AG04449 (cell line): ENCODE data around the gene SMAD5.

ENCODE experiments used
- CTCF ChIA-PET: fragments of 350-600 bp; formaldehyde crosslinking; extraction: SDS; loops from one replicate; lab custom pipeline; 2021; ENCODE audit warnings: antibody characterized with exemption; lab: Yijun Ruan, JAX
- POLR2A ChIA-PET: fragments of 400-600, 350-600 bp; formaldehyde crosslinking; extraction: SDS; loops from one replicate; lab custom pipeline; 2020; ENCODE audit warnings: antibody characterized with exemption, inconsistent platforms; lab: Yijun Ruan, JAX
- DNase-seq: peaks from one replicate; pipeline ENCODE4 v3.0.0-alpha.2; 2010; ENCODE audit warnings: low read depth, low spot score
- H3K4me3 ChIP-seq: 2 replicates; pipeline ENCODE4 v1.5.1; 2011; ENCODE audit warnings: low read depth, mild to moderate bottlenecking, control low read depth, low read length
- TF ChIP-seq, protein P1 (sequence below): IDR thresholded peaks from one replicate; pipeline ENCODE4 v1.5.1; 2011; ENCODE audit warnings: mild to moderate bottlenecking, moderate library complexity, low read length, control low read depth, inconsistent platforms; ENCODE audit not compliant: insufficient read depth; ENCODE audit errors: missing control alignments

SMAD5 gene

DNA sequence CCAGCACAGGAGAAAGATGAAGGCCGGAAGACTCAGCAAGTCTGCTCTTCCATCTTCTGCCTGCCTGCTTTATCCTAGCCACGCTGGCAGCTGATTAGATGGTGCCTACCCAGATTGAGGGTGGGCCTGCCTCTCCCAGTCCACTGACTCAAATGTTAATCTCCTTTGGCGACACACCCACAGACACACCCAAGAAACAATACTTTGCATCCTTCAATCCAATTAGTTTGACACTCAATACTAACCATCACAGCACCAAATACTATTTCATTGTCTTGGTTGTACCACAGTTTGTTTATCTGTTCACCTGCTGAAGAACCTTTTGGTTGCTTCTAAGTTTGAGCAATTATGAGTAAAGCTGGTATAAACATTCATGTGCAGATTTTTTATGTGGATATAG lies 36.6 kb downstream of the SMAD5 start:
- no peak for DNase-seq
- TF ChIP-seq, protein P1, sequence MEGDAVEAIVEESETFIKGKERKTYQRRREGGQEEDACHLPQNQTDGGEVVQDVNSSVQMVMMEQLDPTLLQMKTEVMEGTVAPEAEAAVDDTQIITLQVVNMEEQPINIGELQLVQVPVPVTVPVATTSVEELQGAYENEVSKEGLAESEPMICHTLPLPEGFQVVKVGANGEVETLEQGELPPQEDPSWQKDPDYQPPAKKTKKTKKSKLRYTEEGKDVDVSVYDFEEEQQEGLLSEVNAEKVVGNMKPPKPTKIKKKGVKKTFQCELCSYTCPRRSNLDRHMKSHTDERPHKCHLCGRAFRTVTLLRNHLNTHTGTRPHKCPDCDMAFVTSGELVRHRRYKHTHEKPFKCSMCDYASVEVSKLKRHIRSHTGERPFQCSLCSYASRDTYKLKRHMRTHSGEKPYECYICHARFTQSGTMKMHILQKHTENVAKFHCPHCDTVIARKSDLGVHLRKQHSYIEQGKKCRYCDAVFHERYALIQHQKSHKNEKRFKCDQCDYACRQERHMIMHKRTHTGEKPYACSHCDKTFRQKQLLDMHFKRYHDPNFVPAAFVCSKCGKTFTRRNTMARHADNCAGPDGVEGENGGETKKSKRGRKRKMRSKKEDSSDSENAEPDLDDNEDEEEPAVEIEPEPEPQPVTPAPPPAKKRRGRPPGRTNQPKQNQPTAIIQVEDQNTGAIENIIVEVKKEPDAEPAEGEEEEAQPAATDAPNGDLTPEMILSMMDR, result no peak
- ChIA-PET CTCF (interaction anchor here (0.8 to 2.0 kb wide), 6 partner anchors 13 to 281 kb away, joined by 3 to 6 read pairs (median 4); no protein-coding TSS in a partner anchor), POLR2A (no interaction called here)
- no peak overlapping the region for H3K4me3 ChIP-seq

DNA sequence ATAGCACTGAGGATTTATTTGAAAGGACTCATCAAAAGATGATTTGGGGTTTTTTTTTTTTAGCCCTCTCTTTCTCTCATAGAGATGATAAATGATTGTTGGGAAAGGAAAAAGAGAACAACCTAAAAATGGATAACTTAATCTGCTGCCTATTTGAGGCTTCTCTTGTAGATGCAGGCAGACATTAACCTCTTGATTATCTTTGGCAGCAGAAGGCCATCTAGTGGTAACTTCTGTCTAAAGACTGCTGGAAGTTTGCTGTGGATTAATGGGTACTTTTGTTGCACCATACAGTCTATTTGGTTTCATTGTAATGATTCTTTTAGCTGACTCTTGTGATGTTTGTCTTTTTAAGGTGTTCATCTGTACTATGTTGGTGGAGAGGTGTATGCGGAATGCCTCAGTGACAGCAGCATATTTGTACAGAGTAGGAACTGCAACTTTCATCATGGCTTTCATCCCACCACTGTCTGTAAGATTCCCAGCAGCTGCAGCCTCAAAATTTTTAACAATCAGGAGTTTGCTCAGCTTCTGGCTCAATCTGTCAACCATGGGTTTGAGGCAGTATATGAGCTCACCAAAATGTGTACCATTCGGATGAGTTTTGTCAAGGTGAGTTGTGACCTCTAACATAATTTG lies 41.5 kb downstream of the SMAD5 start:
- H3K4me3 ChIP-seq, result no peak overlapping the region
- DNase-seq, result peak; percentile 37
- POLR2A ChIA-PET, result no interaction called here
- CTCF ChIA-PET, result interaction anchor here (0.6 to 4.7 kb wide), 30 partner anchors 9 to 292 kb away, joined by 3 to 33 read pairs (median 4); partner anchors contain the start of gene TGFBI
- TF ChIP-seq, protein P1, result peak; percentile 71

DNA sequence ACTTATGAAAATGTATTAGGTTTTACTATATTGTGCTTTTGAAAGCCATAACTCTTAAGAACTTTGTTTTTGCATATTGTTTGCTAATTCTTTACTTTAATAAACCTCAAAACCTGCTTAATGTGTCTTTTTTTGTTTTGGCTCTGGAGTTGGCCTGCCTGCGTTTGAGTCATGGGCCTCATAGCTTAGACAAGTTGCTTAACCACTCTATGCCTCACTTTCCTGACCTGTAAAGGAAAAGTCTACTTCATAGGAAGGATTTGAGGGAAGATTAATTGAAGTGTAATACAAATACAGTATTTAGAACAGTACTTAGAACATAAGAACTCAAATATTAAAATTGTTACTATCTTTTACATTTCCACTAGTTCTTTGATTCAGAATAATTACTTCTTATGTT lies 50.0 kb downstream of the SMAD5 start:
- POLR2A ChIA-PET, result no interaction called here
- DNase-seq, result no peak
- TF ChIP-seq, protein P1, result no peak
- CTCF ChIA-PET, result interaction anchor here (1.7 to 3.0 kb wide), 2 partner anchors 8 to 14 kb away, joined by 5 to 19 read pairs; no protein-coding TSS in a partner anchor
- H3K4me3 ChIP-seq, result no peak overlapping the region

DNA sequence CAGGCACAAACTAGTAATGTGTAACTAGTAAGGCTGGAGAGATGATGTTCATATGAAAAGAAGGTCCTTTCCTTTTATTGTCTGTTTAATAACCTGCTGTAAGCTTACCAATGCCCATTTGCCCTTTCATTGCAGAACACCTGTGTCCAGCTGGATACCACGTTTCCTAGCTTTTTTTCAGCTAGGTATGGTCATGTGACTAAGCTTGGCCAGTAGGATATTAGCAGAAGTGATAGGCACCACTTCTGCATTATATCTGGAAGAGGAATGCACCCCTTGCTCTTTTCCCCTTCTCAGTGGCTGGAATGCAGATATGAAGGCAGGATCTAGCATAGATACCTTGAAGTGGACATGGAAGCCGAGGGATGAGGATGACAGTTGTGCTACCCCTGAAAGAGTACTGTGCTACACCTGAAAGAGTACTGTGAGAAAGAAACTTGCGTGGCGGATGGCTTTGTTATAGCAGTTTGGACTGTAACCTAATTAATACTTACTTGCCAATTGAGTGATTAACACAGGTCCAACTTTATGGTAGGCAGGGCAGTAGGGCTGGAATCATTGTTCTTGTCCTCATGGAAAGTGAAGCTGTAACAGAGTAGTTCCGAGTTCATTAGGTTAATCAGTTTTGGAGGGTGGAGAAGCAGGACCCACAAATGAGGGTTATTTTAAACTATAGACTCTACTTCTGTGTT lies 53.5 kb downstream of the SMAD5 start:
- TF ChIP-seq, protein P1, result no peak
- DNase-seq, result no peak
- ChIA-PET CTCF (interaction anchor here (1.3 to 2.9 kb wide), 2 partner anchors 12 to 104 kb away, joined by 3 to 14 read pairs; no protein-coding TSS in a partner anchor), POLR2A (no interaction called here)
- H3K4me3 ChIP-seq, result no peak overlapping the region

DNA sequence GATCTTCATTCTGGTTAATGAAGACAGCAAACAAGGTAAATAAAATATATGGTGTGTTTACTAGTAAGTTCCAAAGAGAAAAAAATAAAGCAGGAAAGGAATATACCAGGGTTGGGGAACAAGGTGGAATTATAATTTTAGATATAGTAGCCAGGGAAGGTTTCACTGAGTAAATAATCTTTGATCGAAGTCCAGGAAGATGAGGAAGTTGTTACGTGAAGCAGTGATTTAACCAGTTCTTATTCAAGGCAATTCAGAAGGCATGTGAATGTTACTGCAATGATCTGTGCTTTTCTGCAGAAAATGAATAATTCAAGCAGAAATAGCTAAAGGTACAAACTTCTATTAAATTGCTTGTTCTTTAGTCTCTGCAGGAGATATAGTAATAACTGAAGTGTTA lies 54.2 kb downstream of the SMAD5 start:
- CTCF ChIA-PET, result interaction anchor here (2.9 kb wide), 1 partner anchor 13 kb away, joined by 14 read pairs; no protein-coding TSS in a partner anchor
- DNase-seq, result no peak
- TF ChIP-seq, protein P1, result no peak
- POLR2A ChIA-PET, result no interaction called here
- H3K4me3 ChIP-seq, result no peak overlapping the region

DNA sequence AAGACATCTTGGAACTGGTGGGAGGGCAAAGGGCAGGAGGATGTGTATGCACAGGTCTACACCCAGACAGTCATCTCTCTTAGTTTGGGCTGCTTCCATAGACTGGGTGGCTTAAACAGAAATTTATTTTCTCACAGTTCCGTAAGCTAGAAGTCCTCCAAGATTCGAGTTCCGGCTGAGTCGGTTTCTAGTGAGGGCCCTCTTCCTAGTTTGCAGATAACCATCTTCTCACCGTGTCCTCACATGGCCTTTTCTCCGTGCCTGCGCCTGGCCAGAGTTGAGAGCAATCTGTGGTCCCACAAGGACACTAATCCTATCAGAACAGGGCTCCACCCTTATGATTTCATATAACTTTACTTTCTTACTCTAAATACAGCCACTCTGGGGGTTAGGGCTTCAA lies 56.2 kb downstream of the SMAD5 start:
- ChIA-PET POLR2A (no interaction called here), CTCF (interaction anchor here (1.3 to 2.9 kb wide), 2 partner anchors 15 kb away, joined by 4 to 14 read pairs; no protein-coding TSS in a partner anchor)
- TF ChIP-seq, protein P1, result no peak
- DNase-seq, result no peak
- no peak overlapping the region for H3K4me3 ChIP-seq
